HG03354 (cell line): ENCODE results near the gene TRIM10.
A peak's percentile ranks its signal among the peaks of the same experiment; 100 is the strongest.

ENCODE experiments used
- ATAC-seq: cut with Tn5 transposase; IDR thresholded peaks from one replicate; pipeline ENCODE4 v1.9.1; 2021; ENCODE audit warnings: mild to moderate bottlenecking; ENCODE audit not compliant: unreplicated experiment, poor library complexity, severe bottlenecking

Gene TRIM10

GRCh38 chr6:30160785-30161531 is at the start of gene TRIM10:
TSS of gene TRIM10 (minus strand) at chr6:30161211. CDS start at chr6:30160858, 353 bp downstream.
- ATAC-seq: no peak

GRCh38 chr6:30207619-30208295 is 46.7 kb upstream of the TRIM10 start:
- ATAC-seq: no peak

- ATAC-seq: no peak
These were observed 46.0 kb upstream of the TRIM10 start for GRCh38 chr6:30206799-30207618.

- ATAC-seq: no peak
These were observed 45.1 kb upstream of the TRIM10 start for GRCh38 chr6:30206152-30206551.

GRCh38 chr6:30204116-30204515 is 43.1 kb upstream of the TRIM10 start:
- no peak for ATAC-seq

GRCh38 chr6:30202366-30202765 is 41.4 kb upstream of the TRIM10 start:
- ATAC-seq: no peak

GRCh38 chr6:30200551-30201281 is 39.7 kb upstream of the TRIM10 start:
- ATAC-seq: peak; percentile 70

- ATAC-seq: no peak
These were observed 37.4 kb upstream of the TRIM10 start for GRCh38 chr6:30198166-30199084.

- no peak for ATAC-seq
These were observed 35.4 kb upstream of the TRIM10 start for GRCh38 chr6:30196376-30196775.

GRCh38 chr6:30195951-30196350 is 34.9 kb upstream of the TRIM10 start:
- ATAC-seq: no peak

- no peak for ATAC-seq
These were observed 34.0 kb upstream of the TRIM10 start for GRCh38 chr6:30194797-30195690.

- ATAC-seq: no peak
These were observed 31.1 kb upstream of the TRIM10 start for GRCh38 chr6:30192076-30192475.

- ATAC-seq: no peak
These were observed 27.5 kb upstream of the TRIM10 start for GRCh38 chr6:30188541-30188940.

- no peak for ATAC-seq
These were observed 25.0 kb upstream of the TRIM10 start for GRCh38 chr6:30185846-30186484.

- ATAC-seq: no peak
These were observed 23.5 kb upstream of the TRIM10 start for GRCh38 chr6:30184417-30185031.

- ATAC-seq: no peak
These were observed 19.1 kb upstream of the TRIM10 start for GRCh38 chr6:30180145-30180544.

- no peak for ATAC-seq
These were observed 17.8 kb upstream of the TRIM10 start for GRCh38 chr6:30178837-30179236.
